Coronary artery (tissue), 2 donors: ENCODE measurements around the gene ATG4A.

Source experiments
- DNase-seq: peaks from one replicate; pipeline ENCODE4 v3.0.0-alpha.2; 2017; ENCODE audit warnings: low spot score
- H3K27ac ChIP-seq, 2 donors: fragments of 200-600 bp; sonication (generic); one replicate each; pipeline ENCODE4 v1.5.1; 2016 to 2019
- H3K4me3 ChIP-seq: fragments of 200-600 bp; sonication (generic); 2 replicates; pipeline ENCODE4 v1.5.1; 2016; ENCODE audit warnings: mild to moderate bottlenecking, moderate library complexity
- CTCF ChIP-seq: fragments of 200-600 bp; sonication (generic); IDR thresholded peaks from one replicate; pipeline ENCODE4 v1.5.1; 2019; ENCODE audit warnings: antibody characterized with exemption

The ATG4A gene

DNA sequence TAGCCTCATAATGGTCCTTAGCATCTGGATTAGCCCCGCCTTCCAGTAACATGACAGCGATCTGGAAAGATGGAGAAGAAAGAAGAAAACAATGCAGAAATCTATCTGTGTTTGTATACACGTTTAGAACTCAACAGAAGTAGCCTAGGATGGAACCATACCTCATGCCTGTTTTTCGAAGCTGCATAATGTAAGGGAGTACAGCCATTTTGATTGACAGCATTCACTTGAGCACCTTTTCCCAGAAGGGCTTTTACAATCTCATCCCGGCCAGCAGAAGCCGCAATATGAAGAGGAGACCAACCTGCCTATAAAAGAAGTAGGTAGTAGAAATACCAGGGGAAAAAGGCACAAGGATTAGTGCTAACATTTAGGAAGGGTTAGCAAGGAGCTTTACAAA is 3.8 kb upstream of the ATG4A start:
- no peak for TF ChIP-seq CTCF
- no peak overlapping the region for H3K27ac ChIP-seq
- H3K4me3 ChIP-seq, result no peak overlapping the region
- DNase-seq, result no peak

DNA sequence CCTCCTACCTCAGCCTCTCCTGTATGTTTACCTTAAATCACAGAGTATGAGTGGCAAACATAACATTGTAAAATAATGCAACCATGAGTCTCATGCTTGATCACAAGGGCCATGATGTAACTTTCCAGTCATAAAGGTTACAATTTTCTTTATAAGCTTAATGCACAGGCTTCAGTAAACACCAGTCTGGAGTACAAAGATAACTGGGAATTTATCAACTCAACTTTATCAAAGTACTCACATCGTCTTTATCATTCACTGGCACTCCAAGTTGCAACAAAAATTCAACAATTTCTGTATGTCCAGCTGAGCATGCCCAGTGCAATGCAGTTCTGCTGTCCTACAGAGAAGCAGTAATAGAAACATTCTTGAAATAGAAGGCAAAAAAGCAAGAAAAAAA is 3.1 kb upstream of the ATG4A start:
- Histone ChIP-seq H3K4me3 (no peak overlapping the region), H3K27ac (no peak overlapping the region)
- no peak for TF ChIP-seq CTCF
- DNase-seq, result no peak

- no peak for TF ChIP-seq CTCF
- peak overlapping the region; percentile 75 for H3K4me3 ChIP-seq
- no peak for DNase-seq
- H3K27ac ChIP-seq, result peak overlapping the region; percentile 54 to 89
Observed at GRCh38 chrX:108090491-108091263, 901 bp upstream of the ATG4A start.

DNA sequence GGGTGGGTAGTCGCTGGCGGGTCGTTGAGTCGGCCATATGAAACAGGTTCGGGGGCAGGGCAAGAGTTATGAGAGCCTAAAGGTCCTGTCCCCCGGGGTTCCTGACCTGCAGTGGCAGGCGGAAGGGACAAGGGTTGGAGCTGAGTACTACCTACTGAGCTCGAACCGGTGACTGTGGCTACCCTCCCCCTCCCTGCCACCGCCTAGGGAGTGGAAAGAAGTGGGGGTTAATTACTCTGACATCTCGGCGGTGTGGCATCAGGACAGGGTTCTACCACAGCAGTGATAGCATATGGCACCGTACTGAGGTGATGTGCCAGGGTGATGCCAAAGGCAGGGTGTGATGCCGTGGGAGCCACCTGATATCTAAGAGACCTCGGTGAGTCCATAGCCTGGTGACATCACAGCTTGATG is 307 bp downstream of the ATG4A start:
- Histone ChIP-seq H3K4me3 (peak overlapping the region; percentile 75), H3K27ac (peak overlapping the region in 1 of 2 donors; percentile 73)
- no peak for DNase-seq
- no peak for TF ChIP-seq CTCF

GRCh38 chrX:108097380-108097779 is 5.8 kb downstream of the ATG4A start:
- Histone ChIP-seq H3K4me3 (no peak overlapping the region), H3K27ac (no peak overlapping the region)
- no peak for DNase-seq
- no peak for TF ChIP-seq CTCF

GRCh38 chrX:108105473-108105872 is 13.9 kb downstream of the ATG4A start:
- H3K4me3 ChIP-seq, result no peak overlapping the region
- no peak for DNase-seq
- H3K27ac ChIP-seq, result no peak overlapping the region
- TF ChIP-seq CTCF, result no peak

- no peak overlapping the region for H3K27ac ChIP-seq
- DNase-seq, result no peak
- H3K4me3 ChIP-seq, result no peak overlapping the region
- no peak for TF ChIP-seq CTCF
Observed at GRCh38 chrX:108114541-108114940, 23.0 kb downstream of the ATG4A start.
